ENCODE data around the gene AKAP10.
"Not testable (repeated sequence)": the region's sequence is repeated elsewhere in the genome, so short reads cannot be mapped to it uniquely, and the experiment has no call there.

The AKAP10 gene

GRCh38 chr17:19911033-19911432 is 66.6 kb downstream of the AKAP10 start:
- DNase-seq = no peak

GRCh38 chr17:19909139-19909538 is 68.5 kb downstream of the AKAP10 start:
- no peak for DNase-seq

GRCh38 chr17:19905502-19905901 is 72.1 kb downstream of the AKAP10 start:
- no peak for DNase-seq

GRCh38 chr17:19904924-19905323 is 72.7 kb downstream of the AKAP10 start:
- no peak for DNase-seq

- DNase-seq = no peak
Observed at GRCh38 chr17:19904412-19904811, 73.2 kb downstream of the AKAP10 start.

GRCh38 chr17:19900809-19901208 is 76.8 kb downstream of the AKAP10 start:
- no peak for DNase-seq

GRCh38 chr17:19897903-19898302 is 79.7 kb downstream of the AKAP10 start:
- DNase-seq = no peak

- no peak for DNase-seq
Observed at GRCh38 chr17:19897090-19897837, 80.4 kb downstream of the AKAP10 start.

- DNase-seq = no peak
Observed at GRCh38 chr17:19896679-19897078, 80.9 kb downstream of the AKAP10 start.

- DNase-seq = not testable (repeated sequence)
Observed at GRCh38 chr17:19890554-19890953, 87.1 kb downstream of the AKAP10 start.

- not testable (repeated sequence) for DNase-seq
Observed at GRCh38 chr17:19890001-19890400, 87.6 kb downstream of the AKAP10 start.

- no peak for DNase-seq
Observed at GRCh38 chr17:19886116-19886515, 91.5 kb downstream of the AKAP10 start.

- no peak for DNase-seq
Observed at GRCh38 chr17:19883537-19884215, 94.0 kb downstream of the AKAP10 start.

GRCh38 chr17:19880393-19880792 is 97.2 kb downstream of the AKAP10 start:
- DNase-seq = no peak

- no peak for DNase-seq
Observed at GRCh38 chr17:19877364-19877945, 100.2 kb downstream of the AKAP10 start.

GRCh38 chr17:19876529-19877161 is 101.0 kb downstream of the AKAP10 start:
- DNase-seq = no peak

- DNase-seq = no peak
Observed at GRCh38 chr17:19874256-19874655, 103.4 kb downstream of the AKAP10 start.

GRCh38 chr17:19873346-19873745 is 104.3 kb downstream of the AKAP10 start:
- no peak for DNase-seq

GRCh38 chr17:19868079-19868395 is 109.6 kb downstream of the AKAP10 start:
- DNase-seq = no peak

GRCh38 chr17:19867329-19868078 is 110.1 kb downstream of the AKAP10 start, which contains the start of gene ULK2:
Gene ULK2, minus strand, starts transcription at chr17:19867936. Its CDS starts 519 bp downstream, at chr17:19867417.
- no peak for DNase-seq

- no peak for DNase-seq
Observed at GRCh38 chr17:19867079-19867328, 110.6 kb downstream of the AKAP10 start.

- no peak for DNase-seq
Observed at GRCh38 chr17:19865021-19865420, 112.6 kb downstream of the AKAP10 start.

GRCh38 chr17:19860647-19861177 is 116.9 kb downstream of the AKAP10 start:
- not testable (repeated sequence) for DNase-seq

Measured in DMS153 (cell line).